CD14-positive monocyte (primary cell): ENCODE results near the gene KIF16B. TPM values are rescaled to one million over a fixed set of nuclear protein-coding genes. Genes with fewer than 3 reads are reported as not detected.

Experiments
- DNase-seq, 3 donors: peaks; one replicate each; pipeline ENCODE4 v3.0.0-alpha.2; 2011 to 2022
- H2AFZ ChIP-seq: 2 replicates; pipeline ENCODE4 v1.6.0; 2012; ENCODE audit warnings: mild to moderate bottlenecking, low read depth, low read length, inconsistent platforms; ENCODE audit not compliant: insufficient read depth, poor library complexity, severe bottlenecking
- H3K27ac ChIP-seq, 2 donors: 1 replicate in 1 of 2; 2 replicates in 1 of 2; pipeline ENCODE4 v1.5.1; 2012 to 2013; ENCODE audit warnings: low read length in 2 of 2, control low read depth in 1 of 2, inconsistent platforms in 1 of 2, low read depth in 1 of 2, mild to moderate bottlenecking in 1 of 2
- H3K27me3 ChIP-seq, 2 donors: one replicate each; pipeline versions ENCODE4 v1.6.0 to v1.6.1; 2011 to 2013; ENCODE audit warnings: low read length in 2 of 2; ENCODE audit not compliant: control insufficient read depth in 2 of 2, insufficient read depth in 2 of 2
- H3K36me3 ChIP-seq, 2 donors: replicated peaks in 1 of 2; 1 replicate in 1 of 2; 2 replicates in 1 of 2; pipeline versions ENCODE4 v1.5.1 to v1.6.1; 2012 to 2013; ENCODE audit warnings: low read length in 2 of 2, control low read depth in 1 of 2, inconsistent platforms in 1 of 2, mild to moderate bottlenecking in 1 of 2; ENCODE audit not compliant: insufficient read depth in 2 of 2, control insufficient read depth in 1 of 2
- H3K4me1 ChIP-seq, 2 donors: 1 replicate in 1 of 2; 2 replicates in 1 of 2; pipeline versions ENCODE4 v1.5.1 to v1.6.1; 2012 to 2013; ENCODE audit warnings: low read length in 2 of 2, control low read depth in 1 of 2, inconsistent platforms in 1 of 2, mild to moderate bottlenecking in 1 of 2, moderate library complexity in 1 of 2; ENCODE audit not compliant: insufficient read depth in 2 of 2, control insufficient read depth in 1 of 2
- H3K4me2 ChIP-seq: replicated peaks from 2 replicates; pipeline ENCODE3; 2012; ENCODE audit warnings: low read length, moderate library complexity, mild to moderate bottlenecking; ENCODE audit not compliant: poor library complexity, severe bottlenecking; ENCODE audit errors: extremely low read depth
- H3K4me3 ChIP-seq, 3 experiments: fragments of 200-600 bp in 1 of 3; sonication (generic) in 1 of 3; replicated peaks in 1 of 3; 1 replicate in 2 of 3; 2 replicates in 1 of 3; pipeline ENCODE4 v1.5.1; 2011 to 2013; ENCODE audit warnings: low read length in 3 of 3, mild to moderate bottlenecking in 3 of 3, control low read depth in 2 of 3, low read depth in 2 of 3, inconsistent platforms in 1 of 3, moderate library complexity in 1 of 3
- H3K79me2 ChIP-seq: 2 replicates; pipeline ENCODE4 v1.6.0; 2012; ENCODE audit warnings: mild to moderate bottlenecking, control low read depth, inconsistent platforms, low read length, moderate library complexity; ENCODE audit not compliant: insufficient read depth
- H3K9ac ChIP-seq: 2 replicates; pipeline ENCODE4 v1.6.0; 2017; ENCODE audit warnings: low read length, mild to moderate bottlenecking; ENCODE audit not compliant: insufficient read depth, poor library complexity, severe bottlenecking
- H3K9me3 ChIP-seq, 2 donors: replicated peaks in 1 of 2; 1 replicate in 1 of 2; 2 replicates in 1 of 2; pipeline versions ENCODE4 v1.5.1 to v1.6.1; 2012 to 2013; ENCODE audit warnings: low read length in 2 of 2, control low read depth in 1 of 2; ENCODE audit not compliant: control insufficient read depth in 1 of 2, insufficient read depth in 1 of 2
- H4K20me1 ChIP-seq: 2 replicates; pipeline ENCODE4 v1.6.0; 2012; ENCODE audit warnings: mild to moderate bottlenecking, low read length, control low read depth, moderate library complexity; ENCODE audit not compliant: insufficient read depth
- H3K27ac Mint-ChIP-seq, 7 donors: one replicate each; pipeline ENCODE4 v1.8.0; 2020; ENCODE audit warnings: mild to moderate bottlenecking in 7 of 7, mixed read lengths in 7 of 7, moderate library complexity in 6 of 7, inconsistent platforms in 2 of 7
- H3K27me3 Mint-ChIP-seq, 3 donors: one replicate each; pipeline ENCODE4 v1.8.0; 2021 to 2022; ENCODE audit warnings: low read depth in 3 of 3, mild to moderate bottlenecking in 3 of 3, mixed read lengths in 3 of 3, moderate library complexity in 3 of 3, inconsistent platforms in 1 of 3
- H3K36me3 Mint-ChIP-seq, 2 donors: one replicate each; pipeline ENCODE4 v1.8.0; 2020; ENCODE audit warnings: mixed read lengths in 2 of 2, inconsistent platforms in 1 of 2, mild to moderate bottlenecking in 1 of 2
- H3K4me1 Mint-ChIP-seq: one replicate; pipeline ENCODE4 v1.8.0; 2020; ENCODE audit warnings: mild to moderate bottlenecking, mixed read lengths
- H3K4me3 Mint-ChIP-seq, 2 donors: one replicate each; pipeline ENCODE4 v1.8.0; 2020; ENCODE audit warnings: mild to moderate bottlenecking in 2 of 2, mixed read lengths in 2 of 2, moderate library complexity in 1 of 2
- H3K9me3 Mint-ChIP-seq, 7 donors: one replicate each; pipeline ENCODE4 v1.8.0; 2020 to 2022; ENCODE audit warnings: mixed read lengths in 7 of 7, mild to moderate bottlenecking in 6 of 7, moderate library complexity in 6 of 7, inconsistent platforms in 2 of 7
- WGBS: methylation state at CpG from one replicate; pipeline ENCODE4 v1.1.5; 2013; ENCODE audit warnings: missing lambda C conversion rate; ENCODE audit not compliant: insufficient coverage; 5-methylcytosine and 5-hydroxymethylcytosine counted together
- intact Hi-C, 2 donors: fragments of 100-400 bp; cut with micrococcal nuclease; formaldehyde crosslinking; loops; one replicate each; pipeline versions ENCODE4 v1.15.0 to v1.15.1; 2023
- polyA plus RNA-seq, 3 donors: library from polyadenylated mRNA; depleted of rRNA in 1 of 3; unstranded in 2 of 3; stranded (reverse) in 1 of 3; fragments of 300-500 nt in 2 of 3; fragments of >200 nt in 1 of 3; fragmentation: Illumina TruSeq in 2 of 3; gene quantifications; 1 replicate in 2 of 3; 2 replicates in 1 of 3; pipeline ENCODE4 v1.2.3, GENCODE V29; 2012 to 2021
- TF ChIP-seq, protein P1 (sequence below): fragments of 200-600 bp; IDR thresholded peaks from one replicate; pipeline ENCODE4 v1.8.0; 2022; ENCODE audit warnings: antibody characterized with exemption, mild to moderate bottlenecking

The KIF16B gene
- polyA plus RNA-seq, 3 donors: 0.89 to 2.9 (median 2.8) TPM

DNA sequence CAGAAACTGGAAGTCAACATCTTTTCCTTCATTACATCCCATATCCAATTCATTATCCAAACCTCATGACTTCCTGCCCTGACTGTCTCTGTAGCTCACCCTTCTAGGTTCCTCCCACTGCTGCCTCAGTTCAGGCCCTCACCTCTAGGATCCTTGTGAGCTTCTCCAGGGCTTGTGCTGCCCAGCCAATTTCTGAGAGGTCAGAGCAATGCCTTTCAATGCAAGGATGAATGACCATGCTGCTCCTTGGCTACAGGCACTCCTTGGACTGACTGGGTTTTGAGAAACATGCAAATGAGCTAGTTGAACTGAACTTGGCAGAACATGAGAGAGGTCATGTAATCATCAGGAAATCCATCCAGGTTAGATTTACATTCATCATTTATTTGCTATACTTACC lies 173.4 kb downstream of the KIF16B start:
- no peaks in the 10 kb centered on the region for H3K79me2 ChIP-seq
- H3K4me1 ChIP-seq: no peaks in the 10 kb centered on the region
- Mint-ChIP-seq H3K27ac (no peak overlapping the region), H3K4me1 (peaks cover 2% of the 10 kb centered on the region), H3K27me3 (peaks cover 0 to 2% (median 2%) of the 10 kb centered on the region in 3 donors), H3K4me3 (no peak overlapping the region), H3K36me3 (peaks cover 21 to 24% of the 10 kb centered on the region in 2 donors), H3K9me3 (peaks cover 0 to 6% (median 0%) of the 10 kb centered on the region in 7 donors)
- TF ChIP-seq, protein P1, sequence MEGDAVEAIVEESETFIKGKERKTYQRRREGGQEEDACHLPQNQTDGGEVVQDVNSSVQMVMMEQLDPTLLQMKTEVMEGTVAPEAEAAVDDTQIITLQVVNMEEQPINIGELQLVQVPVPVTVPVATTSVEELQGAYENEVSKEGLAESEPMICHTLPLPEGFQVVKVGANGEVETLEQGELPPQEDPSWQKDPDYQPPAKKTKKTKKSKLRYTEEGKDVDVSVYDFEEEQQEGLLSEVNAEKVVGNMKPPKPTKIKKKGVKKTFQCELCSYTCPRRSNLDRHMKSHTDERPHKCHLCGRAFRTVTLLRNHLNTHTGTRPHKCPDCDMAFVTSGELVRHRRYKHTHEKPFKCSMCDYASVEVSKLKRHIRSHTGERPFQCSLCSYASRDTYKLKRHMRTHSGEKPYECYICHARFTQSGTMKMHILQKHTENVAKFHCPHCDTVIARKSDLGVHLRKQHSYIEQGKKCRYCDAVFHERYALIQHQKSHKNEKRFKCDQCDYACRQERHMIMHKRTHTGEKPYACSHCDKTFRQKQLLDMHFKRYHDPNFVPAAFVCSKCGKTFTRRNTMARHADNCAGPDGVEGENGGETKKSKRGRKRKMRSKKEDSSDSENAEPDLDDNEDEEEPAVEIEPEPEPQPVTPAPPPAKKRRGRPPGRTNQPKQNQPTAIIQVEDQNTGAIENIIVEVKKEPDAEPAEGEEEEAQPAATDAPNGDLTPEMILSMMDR: no peak
- H3K4me3 ChIP-seq: no peak overlapping the region
- intact Hi-C loops: no loop called here
- H3K9ac ChIP-seq: no peak overlapping the region
- H3K4me2 ChIP-seq: no peak overlapping the region
- no peaks in the 10 kb centered on the region for H3K27me3 ChIP-seq
- no peak overlapping the region for H3K27ac ChIP-seq
- H2AFZ ChIP-seq: no peak overlapping the region
- H4K20me1 ChIP-seq: no peaks in the 10 kb centered on the region
- no peak for DNase-seq
- H3K9me3 ChIP-seq: no peaks in the 10 kb centered on the region
- H3K36me3 ChIP-seq: peaks cover 2 to 15% of the 10 kb centered on the region in 2 donors

GRCh38 chr20:16397086-16397485 lies 176.2 kb downstream of the KIF16B start:
- peaks cover 2% of the 10 kb centered on the region for H3K4me1 Mint-ChIP-seq
- no peak overlapping the region for H3K4me3 Mint-ChIP-seq
- H3K9ac ChIP-seq: no peak overlapping the region
- no peaks in the 10 kb centered on the region for H3K9me3 ChIP-seq
- H3K36me3 ChIP-seq: no peaks in the 10 kb centered on the region
- intact Hi-C loops: no loop called here
- no peaks in the 10 kb centered on the region for H4K20me1 ChIP-seq
- H3K27ac ChIP-seq: no peak overlapping the region
- no peak overlapping the region for H3K4me3 ChIP-seq
- H3K36me3 Mint-ChIP-seq: peaks cover 13 to 14% of the 10 kb centered on the region in 2 donors
- H3K4me2 ChIP-seq: no peak overlapping the region
- H3K4me1 ChIP-seq: no peaks in the 10 kb centered on the region
- DNase-seq: no peak
- H3K27me3 Mint-ChIP-seq: peaks cover 0 to 2% (median 2%) of the 10 kb centered on the region in 3 donors
- 100% methylated on average over 4 of the region's 4 CpGs for WGBS
- H2AFZ ChIP-seq: no peak overlapping the region
- TF ChIP-seq, protein P1: no peak
- no peaks in the 10 kb centered on the region for H3K27me3 ChIP-seq
- H3K27ac Mint-ChIP-seq: no peak overlapping the region
- H3K9me3 Mint-ChIP-seq: peaks cover 0 to 6% (median 0%) of the 10 kb centered on the region in 7 donors
- no peaks in the 10 kb centered on the region for H3K79me2 ChIP-seq
